HepG2 (cell line): Measurements from ENCODE around the gene RNFT1. TPM values are rescaled to one million over a fixed set of nuclear protein-coding genes. Genes with fewer than 3 reads are reported as not detected.

Experiments used
- AHDC1 ChIP-seq: sonication (generic); formaldehyde crosslinking; IDR thresholded peaks from 2 replicates; pipeline ENCODE4 v1.5.1; 2020; ENCODE audit warnings: mild to moderate bottlenecking, missing genetic modification reagents, borderline replicate concordance
- HNRNPLL ChIP-seq: fragments of 200-400 bp; formaldehyde crosslinking; IDR thresholded peaks from 2 replicates; pipeline ENCODE4 v1.6.1; 2017; ENCODE audit warnings: mild to moderate bottlenecking, low read depth, low read length; ENCODE audit not compliant: poor library complexity, severe bottlenecking
- JUNB ChIP-seq: sonication (generic); formaldehyde crosslinking; IDR thresholded peaks from 2 replicates; pipeline ENCODE4 v1.8.0; 2022; ENCODE audit warnings: missing genetic modification reagents, mild to moderate bottlenecking, borderline replicate concordance
- KDM5B ChIP-seq: sonication (generic); formaldehyde crosslinking; IDR thresholded peaks from 2 replicates; pipeline ENCODE4 v1.4.0; 2020; ENCODE audit warnings: missing genetic modification reagents, mild to moderate bottlenecking, borderline replicate concordance
- MTA3 ChIP-seq: sonication (generic); formaldehyde crosslinking; IDR thresholded peaks from 2 replicates; pipeline ENCODE4 v1.4.0; 2020; ENCODE audit warnings: missing genetic modification reagents
- TCF7L2 ChIP-seq: IDR thresholded peaks from 2 replicates; pipeline ENCODE4 v1.6.1; 2011; ENCODE audit warnings: mild to moderate bottlenecking, low read depth, low read length, moderate library complexity
- ZBTB1 ChIP-seq: sonication (generic); formaldehyde crosslinking; IDR thresholded peaks from 2 replicates; pipeline ENCODE4 v1.4.0; 2020; ENCODE audit warnings: missing genetic modification reagents, borderline replicate concordance
- ZBTB2 ChIP-seq: sonication (generic); formaldehyde crosslinking; IDR thresholded peaks from 2 replicates; pipeline ENCODE4 v1.8.0; 2022; ENCODE audit warnings: low read depth, missing genetic modification reagents
- ZFP1 ChIP-seq: IDR thresholded peaks from 2 replicates; pipeline ENCODE4 v1.6.1; 2016
- ZNF101 ChIP-seq: sonication (generic); formaldehyde crosslinking; IDR thresholded peaks from 2 replicates; pipeline ENCODE4 v1.4.0; 2020; ENCODE audit warnings: mild to moderate bottlenecking, low read depth, missing genetic modification reagents, borderline replicate concordance
- ZNF484 ChIP-seq: sonication (generic); formaldehyde crosslinking; IDR thresholded peaks from 2 replicates; pipeline ENCODE4 v1.5.1; 2020; ENCODE audit warnings: mild to moderate bottlenecking, low read depth, missing genetic modification reagents, borderline replicate concordance
- ZNF512 ChIP-seq: sonication (generic); formaldehyde crosslinking; IDR thresholded peaks from 2 replicates; pipeline ENCODE4 v1.4.0; 2020; ENCODE audit warnings: mild to moderate bottlenecking, missing genetic modification reagents
- polyA plus RNA-seq, 8 experiments: library from polyadenylated mRNA; depleted of rRNA in 3 of 8; stranded (reverse) in 7 of 8; unstranded in 1 of 8; fragments of >200 nt; fragmentation: Illumina TruSeq in 4 of 8; extraction: Trizol in 4 of 8; gene quantifications; 2 replicates each; pipeline versions ENCODE4 v1.2.1 to v1.2.3, GENCODE V29; 2011 to 2016; ENCODE audit warnings: low read depth in 4 of 8, missing spikeins in 1 of 8, mixed read lengths in 1 of 8; ENCODE audit not compliant: insufficient read depth in 1 of 8
- total RNA-seq, 5 experiments: library from RNA; depleted of rRNA; stranded (reverse); fragments of >200 nt; fragmentation: Illumina TruSeq; extraction: Trizol; gene quantifications; 2 replicates each; pipeline ENCODE4 v1.2.3, GENCODE V29; 2016; ENCODE audit warnings: low read depth in 1 of 5
- TF ChIP-seq, protein P1 (sequence below): IDR thresholded peaks from 2 replicates; pipeline ENCODE4 v1.6.1; 2016; ENCODE audit warnings: missing compliant biosample characterization, missing genetic modification reagents, borderline replicate concordance
- TF ChIP-seq, protein P2 (sequence below): sonication (generic); formaldehyde crosslinking; IDR thresholded peaks from 2 replicates; pipeline ENCODE4 v1.8.1; 2023; ENCODE audit warnings: mild to moderate bottlenecking, inconsistent platforms, moderate library complexity, missing genetic modification reagents, borderline replicate concordance
- TF ChIP-seq, protein P3 (sequence below): sonication (generic); formaldehyde crosslinking; IDR thresholded peaks from 2 replicates; pipeline ENCODE4 v1.4.0; 2020; ENCODE audit warnings: missing genetic modification reagents; ENCODE audit errors: not compliant biosample characterization

Gene RNFT1
- total and polyA plus RNA-seq, 2 of the 13 experiments (the other 11 are each of a cell fraction or from before 2014, with no cell fraction given) = 19.1 to 22.1 TPM

DNA sequence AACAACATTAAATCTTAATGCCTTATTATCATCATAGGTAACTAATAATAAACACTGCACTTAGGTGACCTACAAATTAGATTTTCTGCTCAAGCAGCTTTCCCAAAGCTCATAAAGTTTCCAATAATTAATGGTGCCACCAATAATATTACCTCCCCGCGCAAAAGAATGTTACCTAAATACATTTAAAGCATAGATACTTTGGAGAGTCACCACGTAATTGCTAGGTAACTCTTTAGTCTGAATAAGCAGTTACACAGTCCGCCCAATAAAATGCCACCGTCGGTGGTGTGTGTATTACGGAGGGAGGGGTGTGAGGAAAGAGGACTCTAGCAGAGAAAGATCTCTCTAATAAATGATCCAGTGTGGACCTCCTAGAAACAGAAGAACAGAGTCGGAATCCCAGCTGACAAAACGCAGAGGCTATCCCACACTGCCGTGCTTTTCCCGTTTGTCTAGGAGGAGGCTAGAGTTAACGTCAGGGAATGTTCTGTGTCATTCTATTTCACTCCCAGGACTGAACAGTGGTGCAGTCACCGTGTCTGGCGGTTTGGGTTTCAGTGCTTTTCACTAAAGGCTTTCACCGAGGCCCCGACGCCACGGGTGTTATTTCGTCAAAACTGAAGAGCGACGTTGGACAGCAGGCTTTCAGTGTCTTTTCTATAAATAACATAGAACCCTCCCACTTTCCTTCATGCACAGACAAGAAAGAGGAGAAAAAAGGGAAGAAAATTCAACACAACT is 630 bp downstream of the RNFT1 start (continued):
- TF ChIP-seq AHDC1 (CRISPR knock-in tag) = no peak
- no peak for TF ChIP-seq ZNF101 (CRISPR knock-in tag)
- TF ChIP-seq, protein P1, sequence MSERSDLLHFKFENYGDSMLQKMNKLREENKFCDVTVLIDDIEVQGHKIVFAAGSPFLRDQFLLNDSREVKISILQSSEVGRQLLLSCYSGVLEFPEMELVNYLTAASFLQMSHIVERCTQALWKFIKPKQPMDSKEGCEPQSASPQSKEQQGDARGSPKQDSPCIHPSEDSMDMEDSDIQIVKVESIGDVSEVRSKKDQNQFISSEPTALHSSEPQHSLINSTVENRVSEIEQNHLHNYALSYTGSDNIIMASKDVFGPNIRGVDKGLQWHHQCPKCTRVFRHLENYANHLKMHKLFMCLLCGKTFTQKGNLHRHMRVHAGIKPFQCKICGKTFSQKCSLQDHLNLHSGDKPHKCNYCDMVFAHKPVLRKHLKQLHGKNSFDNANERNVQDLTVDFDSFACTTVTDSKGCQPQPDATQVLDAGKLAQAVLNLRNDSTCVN (CRISPR knock-in tag) = 0 out of 2 replicates have a peak, but pooled peaks have one; percentile 29
- TF ChIP-seq, protein P2, sequence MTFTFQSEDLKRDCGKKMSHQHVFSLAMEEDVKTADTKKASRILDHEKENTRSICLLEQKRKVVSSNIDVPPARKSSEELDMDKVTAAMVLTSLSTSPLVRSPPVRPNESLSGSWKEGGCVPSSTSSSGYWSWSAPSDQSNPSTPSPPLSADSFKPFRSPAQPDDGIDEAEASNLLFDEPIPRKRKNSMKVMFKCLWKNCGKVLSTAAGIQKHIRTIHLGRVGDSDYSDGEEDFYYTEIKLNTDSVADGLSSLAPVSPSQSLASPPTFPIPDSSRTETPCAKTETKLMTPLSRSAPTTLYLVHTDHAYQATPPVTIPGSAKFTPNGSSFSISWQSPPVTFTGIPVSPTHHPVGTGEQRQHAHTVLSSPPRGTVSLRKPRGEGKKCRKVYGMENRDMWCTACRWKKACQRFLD = no peak
- no peak for TF ChIP-seq ZBTB2
- no peak for TF ChIP-seq MTA3 (CRISPR knock-in tag)
- TF ChIP-seq HNRNPLL = no peak
- TF ChIP-seq, protein P3, sequence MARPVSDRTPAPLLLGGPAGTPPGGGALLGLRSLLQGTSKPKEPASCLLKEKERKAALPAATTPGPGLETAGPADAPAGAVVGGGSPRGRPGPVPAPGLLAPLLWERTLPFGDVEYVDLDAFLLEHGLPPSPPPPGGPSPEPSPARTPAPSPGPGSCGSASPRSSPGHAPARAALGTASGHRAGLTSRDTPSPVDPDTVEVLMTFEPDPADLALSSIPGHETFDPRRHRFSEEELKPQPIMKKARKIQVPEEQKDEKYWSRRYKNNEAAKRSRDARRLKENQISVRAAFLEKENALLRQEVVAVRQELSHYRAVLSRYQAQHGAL = peak; percentile 19
- no peak for TF ChIP-seq JUNB (CRISPR knock-in tag)
- no peak for TF ChIP-seq ZBTB1 (CRISPR knock-in tag)
- TF ChIP-seq ZFP1 (CRISPR knock-in tag) = no peak
- TF ChIP-seq KDM5B (CRISPR knock-in tag) = no peak
- no peak for TF ChIP-seq TCF7L2
- TF ChIP-seq ZNF512 = no peak
- TF ChIP-seq ZNF484 (CRISPR knock-in tag) = no peak
